Measurements from ENCODE around the gene SOX5. TPM values are rescaled to one million over a fixed set of nuclear protein-coding genes. Genes with fewer than 3 reads are reported as not detected.

SOX5 gene
- total and polyA plus RNA-seq, 9 of the 15 experiments (the other 6 are each of a cell fraction or from before 2014, with no cell fraction given), result 8.3 to 16.5 (median 11.9) TPM

GRCh38 chr12:23887055-23887835 lies 62.2 kb downstream of the SOX5 start (continued):
- TF ChIP-seq MGA (IDR thresholded peaks at IDR 0.05), result no peak
- no peak for TF ChIP-seq ZFX (CRISPR knock-in tag; IDR thresholded peaks at IDR 0.05)
- peak; percentile 98 for TF ChIP-seq ATF3 (IDR thresholded peaks at IDR 0.05)
- no peak for TF ChIP-seq ATF3 (CRISPR knock-in tag; conservative IDR thresholded peaks at IDR 0.05)
- peak in 1 of 2 experiments; percentile 62; a peak in 1 of 4 replicates for TF ChIP-seq TBL1XR1 (IDR thresholded peaks at IDR 0.05; ENCODE audit: low read length in 2 of 2)
- TF ChIP-seq, protein P1, sequence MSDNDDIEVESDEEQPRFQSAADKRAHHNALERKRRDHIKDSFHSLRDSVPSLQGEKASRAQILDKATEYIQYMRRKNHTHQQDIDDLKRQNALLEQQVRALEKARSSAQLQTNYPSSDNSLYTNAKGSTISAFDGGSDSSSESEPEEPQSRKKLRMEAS (CRISPR knock-in tag; IDR thresholded peaks at IDR 0.05), result no peak
- TF ChIP-seq CEBPB (tag; IDR thresholded peaks at IDR 0.05), result peak; percentile 96
- TF ChIP-seq ZNF134 (CRISPR knock-in tag; conservative IDR thresholded peaks at IDR 0.05), result no peak
- no peak for TF ChIP-seq ZNF316 (IDR thresholded peaks at IDR 0.05)
- peak; percentile 77; the same call in 1 of the 2 replicates for TF ChIP-seq NFATC3 (IDR thresholded peaks at IDR 0.05)
- TF ChIP-seq ARID1B (IDR thresholded peaks at IDR 0.05), result peak; percentile 97
- no peak for TF ChIP-seq SRSF1 (IDR thresholded peaks at IDR 0.05; ENCODE audit: low read depth, low read length)
- TF ChIP-seq, protein P2, sequence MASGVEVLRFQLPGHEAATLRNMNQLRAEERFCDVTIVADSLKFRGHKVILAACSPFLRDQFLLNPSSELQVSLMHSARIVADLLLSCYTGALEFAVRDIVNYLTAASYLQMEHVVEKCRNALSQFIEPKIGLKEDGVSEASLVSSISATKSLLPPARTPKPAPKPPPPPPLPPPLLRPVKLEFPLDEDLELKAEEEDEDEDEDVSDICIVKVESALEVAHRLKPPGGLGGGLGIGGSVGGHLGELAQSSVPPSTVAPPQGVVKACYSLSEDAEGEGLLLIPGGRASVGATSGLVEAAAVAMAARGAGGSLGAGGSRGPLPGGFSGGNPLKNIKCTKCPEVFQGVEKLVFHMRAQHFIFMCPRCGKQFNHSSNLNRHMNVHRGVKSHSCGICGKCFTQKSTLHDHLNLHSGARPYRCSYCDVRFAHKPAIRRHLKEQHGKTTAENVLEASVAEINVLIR (CRISPR knock-in tag; IDR thresholded peaks at IDR 0.05), result no peak
- TF ChIP-seq CBX1 (IDR thresholded peaks at IDR 0.05; ENCODE audit: low read depth), result no peak
- TF ChIP-seq CBFB (CRISPR knock-in tag; IDR thresholded peaks at IDR 0.05), result no peak
